GM19397 (cell line): Measurements from ENCODE around the gene GIGYF1.

Experiments used
- ATAC-seq: cut with Tn5 transposase; IDR thresholded peaks from one replicate; pipeline ENCODE4 v1.9.1; 2021; ENCODE audit warnings: mild to moderate bottlenecking, moderate library complexity; ENCODE audit not compliant: unreplicated experiment

The GIGYF1 gene

GRCh38 chr7:100684534-100685042 is 9.5 kb downstream of the GIGYF1 start:
- no peak for ATAC-seq

DNA sequence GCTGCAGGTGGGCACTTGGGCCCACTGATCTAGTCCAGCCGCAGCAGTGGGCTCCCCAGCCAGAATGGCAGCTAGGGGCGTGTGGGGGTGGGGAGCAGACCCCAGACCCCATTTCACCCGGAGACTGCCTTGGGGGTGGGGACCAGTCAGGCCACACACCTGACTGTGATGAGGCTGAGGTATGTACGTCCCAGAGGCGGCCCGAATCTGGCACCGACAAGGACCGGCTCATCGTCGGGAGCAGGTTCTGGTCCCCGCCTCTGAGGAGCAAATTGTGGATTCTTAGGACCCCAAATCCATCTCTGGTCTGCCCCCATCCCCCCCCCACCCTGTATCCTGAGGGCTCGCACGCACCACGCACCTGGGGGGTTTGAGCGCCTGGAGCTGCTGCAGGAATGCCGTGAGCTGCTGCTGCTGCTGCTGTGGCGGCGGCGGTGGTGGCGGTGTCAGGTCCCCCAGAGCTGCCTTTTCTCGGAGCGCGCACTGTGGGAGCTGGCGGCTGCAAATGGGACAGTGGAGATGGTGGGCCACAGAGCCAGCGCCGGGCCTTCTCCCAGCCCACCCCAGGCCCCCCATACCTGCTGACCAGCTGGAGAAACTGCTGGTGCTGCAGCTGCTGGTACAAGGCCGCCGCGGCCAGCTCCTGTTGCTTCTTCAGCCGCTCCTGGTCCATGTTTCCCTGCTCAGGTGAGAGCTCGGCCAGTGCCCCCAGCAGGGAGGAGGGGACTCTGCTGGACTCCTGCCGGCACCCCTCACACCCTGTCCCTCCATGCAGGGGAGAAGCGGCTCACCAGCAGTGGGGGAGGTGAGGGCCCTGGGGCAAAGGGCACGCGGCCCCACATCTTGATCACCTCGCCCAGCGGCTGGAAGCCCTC is 10.2 kb downstream of the GIGYF1 start:
- ATAC-seq = no peak

GRCh38 chr7:100682991-100683658 is 10.9 kb downstream of the GIGYF1 start:
- ATAC-seq = no peak

GRCh38 chr7:100682228-100682741 is 11.8 kb downstream of the GIGYF1 start:
- no peak for ATAC-seq

DNA sequence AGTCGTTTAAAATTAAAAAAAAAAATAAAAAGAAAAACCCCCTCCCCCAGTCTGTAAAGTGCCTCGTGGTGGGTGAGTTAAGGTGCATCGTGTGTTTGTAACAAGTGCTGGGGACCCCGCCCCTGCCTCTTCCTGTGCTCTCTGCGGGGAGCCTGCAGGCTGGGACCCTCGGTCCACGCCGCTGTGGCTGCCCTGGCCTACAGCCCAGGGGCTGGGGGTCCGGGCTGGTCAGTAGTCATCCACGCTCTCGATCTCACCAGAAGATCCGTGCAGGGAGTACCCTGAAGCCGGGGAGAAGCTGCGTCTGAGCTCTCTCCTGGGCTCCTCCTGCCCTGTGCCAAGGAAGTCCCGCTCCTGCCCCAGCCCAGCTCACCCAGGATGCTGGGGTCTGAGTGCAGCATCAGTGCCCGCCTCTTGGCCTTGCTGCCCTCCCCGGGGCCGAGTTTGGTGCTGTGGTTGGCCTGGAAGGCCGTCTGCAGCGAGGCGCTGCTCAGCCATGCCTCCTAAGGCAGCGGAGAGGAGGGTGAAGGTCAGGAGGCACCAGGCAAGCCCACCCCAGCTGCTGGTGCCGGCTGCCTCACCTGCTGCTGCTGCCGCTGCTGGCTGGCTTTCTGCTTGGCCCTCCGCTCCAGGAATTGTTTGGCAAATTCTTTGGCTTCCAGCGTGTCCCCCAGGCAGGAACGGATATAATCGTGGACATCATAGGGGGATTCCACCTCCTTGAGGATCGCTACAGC is 12.4 kb downstream of the GIGYF1 start:
- no peak for ATAC-seq

DNA sequence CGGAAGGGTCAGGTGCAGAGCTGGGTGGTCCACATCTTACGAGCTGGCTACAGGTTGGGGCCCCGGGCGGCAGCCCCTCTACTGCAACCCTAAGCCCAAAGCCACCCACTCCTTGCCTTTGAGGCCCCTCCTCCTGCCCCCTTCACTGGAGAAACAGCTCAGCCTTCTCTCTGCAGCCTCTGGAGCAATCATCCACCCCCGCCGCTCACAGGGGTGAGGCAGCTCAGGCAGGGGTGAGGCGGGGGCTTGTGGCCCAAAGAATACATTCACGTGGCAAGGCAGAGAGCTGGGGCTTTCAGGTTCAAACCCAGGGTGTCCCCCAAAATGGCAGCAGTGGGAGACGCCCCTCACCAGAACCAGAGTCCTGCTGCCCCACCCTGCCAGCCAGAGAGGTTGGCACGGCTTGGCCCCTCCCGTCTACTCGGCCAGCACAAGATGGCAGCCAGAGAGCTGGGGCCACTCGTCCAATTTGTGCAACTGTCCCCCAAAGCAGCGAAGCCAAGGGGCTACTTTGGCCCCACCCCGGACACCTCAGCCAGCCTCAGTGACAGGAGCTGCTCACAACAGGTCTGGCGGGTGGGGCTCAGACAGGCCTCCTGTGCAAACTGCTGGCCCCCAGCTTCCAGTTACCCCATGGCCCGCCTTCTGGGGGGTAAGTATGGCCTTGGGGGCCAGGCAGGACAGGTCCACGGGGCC is 13.3 kb downstream of the GIGYF1 start:
- ATAC-seq = no peak

DNA sequence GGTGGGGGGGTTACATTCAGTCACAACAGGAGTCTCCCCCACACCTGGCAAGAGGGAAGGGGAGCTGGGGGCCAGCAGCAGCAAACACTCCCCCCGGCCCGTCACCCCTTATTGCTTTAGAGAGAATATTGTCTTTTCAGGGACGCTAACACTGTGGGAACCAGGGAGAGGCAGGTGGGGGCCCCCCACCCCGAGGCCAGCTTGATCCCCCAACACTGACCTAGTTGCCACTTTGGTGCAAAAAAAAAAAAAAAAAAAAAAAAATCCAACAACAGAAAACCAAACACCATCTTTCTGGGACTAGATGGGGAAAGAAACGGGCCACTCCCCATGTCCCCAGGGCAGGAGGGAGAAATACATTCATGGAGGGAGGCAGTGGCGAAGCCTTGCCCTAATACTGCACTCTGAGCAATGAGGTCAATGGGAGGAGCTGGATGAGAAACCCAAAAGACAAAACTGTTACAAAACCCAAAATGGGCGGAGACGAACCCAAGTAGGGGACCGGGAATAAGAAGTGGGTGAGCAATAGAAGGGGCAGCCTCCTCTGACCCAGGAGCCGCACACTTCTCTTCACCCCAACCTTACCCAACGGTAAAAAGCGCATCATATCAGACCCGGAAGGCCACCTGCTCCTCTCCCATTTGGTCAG is 14.0 kb downstream of the GIGYF1 start:
- ATAC-seq = no peak

DNA sequence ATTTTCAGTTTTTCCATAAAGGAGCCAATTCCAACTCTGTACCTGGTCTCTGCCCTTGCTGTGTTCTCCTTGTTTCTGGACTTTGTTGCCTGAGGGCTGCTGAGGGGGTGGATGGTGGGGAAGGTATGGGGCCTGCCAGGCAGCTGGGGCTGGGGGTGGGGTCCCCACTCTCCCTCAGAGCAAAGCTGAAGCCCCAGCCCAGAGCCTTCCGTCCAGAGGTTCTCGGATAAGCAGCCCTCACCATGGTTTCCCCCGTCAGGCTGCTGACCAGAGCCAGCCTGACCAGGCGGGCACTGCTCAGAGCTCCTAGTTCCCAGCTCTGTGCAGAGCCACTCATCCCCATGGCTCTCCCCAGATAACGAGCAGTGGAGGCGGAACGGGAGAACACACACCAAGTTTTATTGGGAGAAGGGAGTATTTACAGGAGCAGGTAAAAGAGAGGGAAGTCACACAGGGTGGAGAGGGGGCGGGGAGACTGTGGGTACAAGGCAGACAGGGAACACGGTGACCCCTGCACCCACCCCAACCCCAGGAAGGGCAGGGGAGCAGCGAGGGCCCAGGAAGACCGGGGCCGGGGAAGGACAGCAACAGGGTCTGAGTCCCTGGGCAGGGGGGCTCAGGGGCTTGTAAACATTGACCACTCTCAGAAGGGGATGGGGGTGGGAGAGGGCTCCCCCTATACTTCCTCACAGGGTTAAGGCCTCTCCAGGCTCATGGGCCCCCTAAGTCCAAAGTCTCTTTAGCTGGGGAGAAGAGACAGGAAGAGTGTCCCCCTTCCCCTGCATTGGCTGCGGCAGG is 14.7 kb downstream of the GIGYF1 start:
- ATAC-seq = no peak

- no peak for ATAC-seq
These were observed 15.6 kb downstream of the GIGYF1 start for GRCh38 chr7:100678291-100678984.

DNA sequence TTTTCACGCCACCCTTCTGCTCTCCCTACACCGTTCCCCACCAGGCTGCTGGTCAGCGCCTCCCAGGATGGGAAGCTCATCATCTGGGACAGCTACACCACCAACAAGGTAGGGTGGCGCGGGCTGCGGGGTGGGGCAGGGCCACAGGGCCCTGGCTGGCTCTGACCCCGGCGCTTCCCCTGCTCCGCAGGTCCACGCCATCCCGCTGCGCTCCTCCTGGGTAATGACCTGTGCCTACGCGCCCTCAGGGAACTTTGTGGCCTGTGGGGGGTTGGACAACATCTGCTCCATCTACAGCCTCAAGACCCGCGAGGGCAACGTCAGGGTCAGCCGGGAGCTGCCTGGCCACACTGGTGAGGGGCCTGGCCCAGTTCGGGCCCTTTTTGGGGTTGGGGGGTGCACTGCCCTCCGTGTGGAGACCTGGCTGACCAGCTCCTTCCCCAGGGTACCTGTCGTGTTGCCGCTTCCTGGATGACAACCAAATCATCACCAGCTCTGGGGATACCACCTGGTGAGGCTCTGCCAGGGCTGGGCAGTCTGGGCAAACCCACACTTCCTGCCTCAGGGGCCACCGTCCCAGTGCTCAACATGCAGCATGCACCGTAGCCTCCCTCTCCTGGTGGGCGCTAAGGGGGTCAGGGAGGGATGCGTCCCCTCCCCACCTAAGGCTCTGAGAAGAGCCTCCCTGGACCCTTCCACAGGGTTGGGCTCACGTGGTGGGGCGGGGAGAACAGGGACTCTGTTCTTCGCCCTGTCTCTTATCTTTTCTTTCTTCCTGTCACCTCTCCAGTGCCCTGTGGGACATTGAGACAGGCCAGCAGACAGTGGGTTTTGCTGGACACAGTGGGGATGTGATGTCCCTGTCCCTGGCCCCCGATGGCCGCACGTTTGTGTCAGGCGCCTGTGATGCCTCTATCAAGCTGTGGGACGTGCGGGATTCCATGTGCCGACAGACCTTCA is 16.5 kb downstream of the GIGYF1 start:
- no peak for ATAC-seq

DNA sequence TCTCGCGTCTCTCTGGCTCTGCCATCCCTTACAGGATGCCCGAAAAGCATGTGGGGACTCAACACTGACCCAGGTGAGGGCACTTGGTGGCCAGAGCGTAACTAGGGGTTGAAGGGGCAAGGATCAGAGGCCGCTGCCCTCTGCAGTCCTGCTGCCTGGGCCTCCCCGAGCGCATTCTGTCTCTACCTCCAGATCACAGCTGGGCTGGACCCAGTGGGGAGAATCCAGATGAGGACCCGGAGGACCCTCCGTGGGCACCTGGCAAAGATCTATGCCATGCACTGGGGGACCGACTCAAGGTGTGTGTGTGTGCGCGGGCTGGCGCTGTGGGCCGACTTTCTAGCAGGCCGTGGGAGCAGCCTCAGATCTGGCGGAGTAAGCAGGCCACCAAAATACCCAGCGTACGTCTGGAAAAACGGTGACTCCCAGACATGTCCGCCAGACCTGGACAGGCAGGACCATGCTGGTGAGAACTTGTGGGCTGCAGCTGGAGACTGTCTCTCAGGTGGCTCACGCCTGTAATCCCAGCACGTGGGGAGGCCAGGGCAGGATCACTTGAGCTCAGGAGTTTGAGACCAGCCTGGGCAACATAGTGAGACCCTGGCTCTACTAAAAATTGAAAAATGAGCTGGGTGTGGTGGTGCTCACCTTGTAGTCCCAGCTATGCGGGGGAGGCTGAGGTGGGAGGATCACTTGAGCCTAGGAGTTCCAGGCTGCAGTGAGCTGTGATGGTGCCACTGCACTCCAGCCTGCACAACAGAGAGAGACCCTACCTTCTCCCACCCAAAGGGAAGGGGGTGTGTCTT is 17.3 kb downstream of the GIGYF1 start:
- no peak for ATAC-seq

DNA sequence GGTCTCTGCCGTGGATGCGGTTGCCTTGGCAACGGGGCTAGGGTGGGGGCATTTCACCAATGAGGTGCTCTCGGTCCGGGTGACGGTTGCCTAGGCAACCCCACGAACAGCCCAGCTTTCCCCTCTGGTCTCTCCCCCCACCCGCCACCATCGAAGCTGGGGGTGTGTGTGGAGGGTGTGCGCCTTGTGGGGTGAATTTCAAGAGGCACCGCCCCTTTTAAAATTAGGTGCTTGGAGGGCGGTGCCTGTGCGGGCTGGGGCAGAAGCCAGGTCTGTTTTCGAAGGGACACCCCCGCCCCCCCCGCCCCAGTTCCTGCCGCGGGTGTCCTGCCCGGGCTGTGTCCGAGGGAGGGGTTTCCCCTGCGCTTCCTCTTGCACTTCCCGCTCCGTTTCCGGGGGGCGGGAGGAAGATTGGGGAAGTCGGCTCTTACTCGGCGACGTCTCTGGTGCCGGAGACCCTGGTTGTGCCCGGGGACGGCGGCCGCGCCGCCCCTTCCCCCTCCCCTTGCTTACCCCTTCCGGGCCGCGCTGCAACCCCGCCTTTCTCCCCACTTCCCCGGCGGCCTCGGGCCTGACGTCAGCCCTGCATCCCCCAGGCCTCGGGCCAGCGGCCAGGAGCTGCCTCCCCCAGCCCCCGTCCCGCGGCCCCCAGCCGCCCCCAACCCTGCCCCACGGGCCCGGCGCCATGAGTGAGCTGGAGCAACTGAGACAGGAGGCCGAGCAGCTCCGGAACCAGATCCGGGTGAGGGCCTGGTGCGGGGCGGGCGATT is 18.3 kb downstream of the GIGYF1 start:
- peak; percentile 33 for ATAC-seq

GRCh38 chr7:100675105-100675451 is 19.0 kb downstream of the GIGYF1 start:
- ATAC-seq = no peak

GRCh38 chr7:100674411-100675104 is 19.5 kb downstream of the GIGYF1 start:
- no peak for ATAC-seq

- peak; percentile 4 for ATAC-seq
These were observed 20.1 kb downstream of the GIGYF1 start for GRCh38 chr7:100673942-100674410.
